Astrocyte (in vitro differentiated cells and primary cell): ENCODE results near the gene DGUOK. TPM values are rescaled to one million over a fixed set of nuclear protein-coding genes. Genes with fewer than 3 reads are reported as not detected.

ENCODE experiments used
- DNase-seq: peaks from one replicate; pipeline ENCODE4 v3.0.0-alpha.2; 2010; ENCODE audit warnings: low read depth
- FAIRE-seq: peaks from 2 replicates; lab custom pipeline; 2011; peaks lifted over from hg19 to GRCh38; lab: Jason Lieb, UNC
- H2AFZ ChIP-seq: 2 replicates; pipeline ENCODE4 v1.6.0; 2012; ENCODE audit warnings: low read depth, low read length, inconsistent platforms
- H3K27ac ChIP-seq: 2 replicates; pipeline ENCODE4 v1.5.1; 2011; ENCODE audit warnings: low read depth, low read length, inconsistent platforms
- H3K27me3 ChIP-seq: 2 replicates; pipeline ENCODE4 v1.6.0; 2011; ENCODE audit warnings: low read length, inconsistent platforms; ENCODE audit not compliant: insufficient read depth
- H3K36me3 ChIP-seq: 2 replicates; pipeline ENCODE4 v1.5.1; 2011; ENCODE audit warnings: low read length, inconsistent platforms; ENCODE audit not compliant: insufficient read depth
- H3K4me1 ChIP-seq: 2 replicates; pipeline ENCODE4 v1.5.1; 2011; ENCODE audit warnings: low read length, inconsistent platforms; ENCODE audit not compliant: insufficient read depth
- H3K4me2 ChIP-seq: 2 replicates; pipeline ENCODE4 v1.6.0; 2012; ENCODE audit warnings: low read length, inconsistent platforms
- H3K4me3 ChIP-seq: 2 replicates; pipeline ENCODE4 v1.5.1; 2011; ENCODE audit warnings: low read depth, mild to moderate bottlenecking, low read length, inconsistent platforms; ENCODE audit not compliant: insufficient read depth
- H3K79me2 ChIP-seq: 2 replicates; pipeline ENCODE4 v1.6.0; 2012; ENCODE audit warnings: mild to moderate bottlenecking, low read length, inconsistent platforms; ENCODE audit not compliant: insufficient read depth
- H3K9ac ChIP-seq: 2 replicates; pipeline ENCODE4 v1.6.0; 2012; ENCODE audit warnings: mild to moderate bottlenecking, low read length, inconsistent platforms
- H3K9me3 ChIP-seq: 2 replicates; pipeline ENCODE4 v1.5.1; 2012; ENCODE audit warnings: low read depth, mild to moderate bottlenecking, low read length, inconsistent platforms; ENCODE audit not compliant: insufficient read depth
- H4K20me1 ChIP-seq: 2 replicates; pipeline ENCODE4 v1.6.0; 2012; ENCODE audit warnings: low read length, inconsistent platforms; ENCODE audit not compliant: insufficient read depth
- H3K27ac Mint-ChIP-seq: one replicate; pipeline ENCODE4 v1.8.0; 2021; ENCODE audit warnings: mild to moderate bottlenecking, mixed read lengths; ENCODE audit not compliant: unreplicated experiment
- H3K27me3 Mint-ChIP-seq: one replicate; pipeline ENCODE4 v1.8.0; 2021; ENCODE audit warnings: low read depth, mixed read lengths; ENCODE audit not compliant: unreplicated experiment
- H3K36me3 Mint-ChIP-seq: one replicate; pipeline ENCODE4 v1.8.0; 2021; ENCODE audit warnings: low read depth, mixed read lengths; ENCODE audit not compliant: unreplicated experiment
- H3K4me1 Mint-ChIP-seq: one replicate; pipeline ENCODE4 v1.8.0; 2021; ENCODE audit warnings: low read depth, mixed read lengths; ENCODE audit not compliant: unreplicated experiment
- H3K4me3 Mint-ChIP-seq: one replicate; pipeline ENCODE4 v1.8.0; 2021; ENCODE audit warnings: mild to moderate bottlenecking, moderate library complexity, mixed read lengths; ENCODE audit not compliant: unreplicated experiment
- H3K9me3 Mint-ChIP-seq: one replicate; pipeline ENCODE4 v1.8.0; 2021; ENCODE audit warnings: mild to moderate bottlenecking, mixed read lengths; ENCODE audit not compliant: unreplicated experiment
- EZH2 ChIP-seq: IDR thresholded peaks from 2 replicates; pipeline ENCODE4 v1.6.1; 2012; ENCODE audit warnings: mild to moderate bottlenecking, low read length, inconsistent platforms; ENCODE audit not compliant: insufficient read depth
- total RNA-seq: library from RNA; stranded (reverse); gene quantifications from 2 replicates; pipeline ENCODE4 v1.2.1, GENCODE V29; 2021
- TF ChIP-seq, protein P1 (sequence below): IDR thresholded peaks from 2 replicates; pipeline ENCODE4 v1.5.1; 2011; ENCODE audit warnings: low read depth, mild to moderate bottlenecking, inconsistent platforms, low read length, moderate library complexity; ENCODE audit not compliant: insufficient read depth

DGUOK gene
- total RNA-seq, 1 donor from 2014 or later: 84.8 TPM

DNA sequence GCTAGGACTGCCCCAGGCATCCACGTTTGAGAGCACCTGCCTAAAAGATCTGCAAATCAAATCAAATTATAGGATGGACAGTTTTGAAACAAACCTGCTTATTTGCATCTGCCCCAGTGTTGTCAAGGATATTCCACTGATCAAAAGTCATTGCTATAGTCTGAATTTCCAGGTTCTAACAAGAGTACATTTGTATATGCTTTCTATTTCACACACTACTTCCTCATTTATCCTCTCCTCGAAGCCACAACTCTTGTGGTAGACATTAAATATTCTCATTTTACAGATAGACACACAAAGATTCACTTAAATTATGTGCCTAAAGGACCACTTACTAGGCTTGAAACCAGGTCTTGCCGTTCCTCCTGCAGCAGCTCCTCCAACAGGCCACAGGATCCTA lies 46.2 kb downstream of the DGUOK start:
- Histone ChIP-seq H3K4me3 (no peak overlapping the region), H3K79me2 (no peaks in the 10 kb centered on the region), H3K36me3 (no peaks in the 10 kb centered on the region), H4K20me1 (no peaks in the 10 kb centered on the region), H3K9me3 (no peaks in the 10 kb centered on the region), H3K4me1 (no peaks in the 10 kb centered on the region), H3K9ac (no peak overlapping the region), H3K27ac (no peak overlapping the region), H3K27me3 (peaks cover 8% of the 10 kb centered on the region), H2AFZ (no peak overlapping the region), H3K4me2 (no peak overlapping the region)
- Mint-ChIP-seq H3K27ac (no peak overlapping the region), H3K36me3 (no peaks in the 10 kb centered on the region), H3K4me3 (no peak overlapping the region), H3K4me1 (peaks cover 15% of the 10 kb centered on the region), H3K27me3 (peaks cover 41% of the 10 kb centered on the region), H3K9me3 (no peaks in the 10 kb centered on the region)
- no peak for DNase-seq
- no peak for FAIRE-seq
- TF ChIP-seq EZH2: no peak
- TF ChIP-seq, protein P1, sequence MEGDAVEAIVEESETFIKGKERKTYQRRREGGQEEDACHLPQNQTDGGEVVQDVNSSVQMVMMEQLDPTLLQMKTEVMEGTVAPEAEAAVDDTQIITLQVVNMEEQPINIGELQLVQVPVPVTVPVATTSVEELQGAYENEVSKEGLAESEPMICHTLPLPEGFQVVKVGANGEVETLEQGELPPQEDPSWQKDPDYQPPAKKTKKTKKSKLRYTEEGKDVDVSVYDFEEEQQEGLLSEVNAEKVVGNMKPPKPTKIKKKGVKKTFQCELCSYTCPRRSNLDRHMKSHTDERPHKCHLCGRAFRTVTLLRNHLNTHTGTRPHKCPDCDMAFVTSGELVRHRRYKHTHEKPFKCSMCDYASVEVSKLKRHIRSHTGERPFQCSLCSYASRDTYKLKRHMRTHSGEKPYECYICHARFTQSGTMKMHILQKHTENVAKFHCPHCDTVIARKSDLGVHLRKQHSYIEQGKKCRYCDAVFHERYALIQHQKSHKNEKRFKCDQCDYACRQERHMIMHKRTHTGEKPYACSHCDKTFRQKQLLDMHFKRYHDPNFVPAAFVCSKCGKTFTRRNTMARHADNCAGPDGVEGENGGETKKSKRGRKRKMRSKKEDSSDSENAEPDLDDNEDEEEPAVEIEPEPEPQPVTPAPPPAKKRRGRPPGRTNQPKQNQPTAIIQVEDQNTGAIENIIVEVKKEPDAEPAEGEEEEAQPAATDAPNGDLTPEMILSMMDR: no peak

DNA sequence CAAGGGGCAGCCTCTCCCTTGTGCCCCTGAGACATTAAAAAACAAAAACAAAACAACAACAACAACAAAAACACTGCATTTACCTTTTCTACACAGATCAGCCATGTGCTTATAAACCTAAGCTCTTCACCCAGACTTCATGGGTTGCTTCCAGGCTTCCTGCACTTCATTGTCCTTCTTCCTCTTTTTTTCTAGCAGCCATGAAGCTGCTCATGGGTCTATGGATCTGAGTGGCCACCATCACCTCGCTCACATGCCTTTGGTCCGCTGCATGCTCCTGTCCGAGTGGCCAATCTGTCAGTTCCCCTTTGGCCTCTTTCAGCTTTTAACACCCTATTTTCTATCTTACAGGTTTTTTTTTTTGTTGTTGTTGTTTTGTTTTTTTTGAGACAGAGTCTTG lies 49.1 kb downstream of the DGUOK start:
- H3K27ac ChIP-seq: no peak overlapping the region
- FAIRE-seq (no peak), DNase-seq (no peak)
- no peaks in the 10 kb centered on the region for H3K27me3 ChIP-seq
- H3K9me3 Mint-ChIP-seq: no peaks in the 10 kb centered on the region
- no peak for TF ChIP-seq EZH2
- TF ChIP-seq, protein P1: no peak
- H3K27me3 Mint-ChIP-seq: peaks cover 29% of the 10 kb centered on the region
- no peaks in the 10 kb centered on the region for H3K79me2 ChIP-seq
- H3K27ac Mint-ChIP-seq: no peak overlapping the region
- no peak overlapping the region for H3K4me3 ChIP-seq
- no peak overlapping the region for H3K4me2 ChIP-seq
- H3K36me3 ChIP-seq: no peaks in the 10 kb centered on the region
- H4K20me1 ChIP-seq: no peaks in the 10 kb centered on the region
- no peaks in the 10 kb centered on the region for H3K9me3 ChIP-seq
- no peaks in the 10 kb centered on the region for H3K36me3 Mint-ChIP-seq
- no peak overlapping the region for H3K4me3 Mint-ChIP-seq
- H3K9ac ChIP-seq: no peak overlapping the region
- peaks cover 21% of the 10 kb centered on the region for H3K4me1 Mint-ChIP-seq
- H2AFZ ChIP-seq: no peak overlapping the region
- H3K4me1 ChIP-seq: peaks cover 11% of the 10 kb centered on the region

- no peak overlapping the region for H3K27ac ChIP-seq
- Mint-ChIP-seq H3K4me3 (no peak overlapping the region), H3K4me1 (peaks cover 20% of the 10 kb centered on the region), H3K36me3 (no peaks in the 10 kb centered on the region), H3K27me3 (peaks cover 29% of the 10 kb centered on the region), H3K9me3 (no peaks in the 10 kb centered on the region), H3K27ac (no peak overlapping the region)
- peaks cover 5% of the 10 kb centered on the region for H3K27me3 ChIP-seq
- no peaks in the 10 kb centered on the region for H3K9me3 ChIP-seq
- no peak overlapping the region for H3K4me3 ChIP-seq
- peaks cover 19% of the 10 kb centered on the region for H3K4me1 ChIP-seq
- H3K4me2 ChIP-seq: no peak overlapping the region
- no peak for FAIRE-seq
- no peak for DNase-seq
- no peaks in the 10 kb centered on the region for H3K79me2 ChIP-seq
- no peak overlapping the region for H3K9ac ChIP-seq
- H3K36me3 ChIP-seq: no peaks in the 10 kb centered on the region
- no peak overlapping the region for H2AFZ ChIP-seq
- TF ChIP-seq EZH2: no peak
- TF ChIP-seq, protein P1: no peak
- no peaks in the 10 kb centered on the region for H4K20me1 ChIP-seq
Measured at GRCh38 chr2:73976803-73977202, 50.1 kb downstream of the DGUOK start.
